ENCODE measurements around the gene OR8G1. TPM values are rescaled to one million over a fixed set of nuclear protein-coding genes. Genes with fewer than 3 reads are reported as not detected.

The OR8G1 gene
- total and polyA plus RNA-seq, 9 of the 15 experiments (the other 6 are each of a cell fraction or from before 2014, with no cell fraction given) = 0.03 to 1.4 (median 0.51) TPM; not detected in 1

GRCh38 chr11:124211321-124211720 lies 29.6 kb upstream of the OR8G1 start:
- Histone ChIP-seq H3K4me1 (replicated peaks in 1 of 2; ENCODE audit: control insufficient read depth in 2 of 2, insufficient read depth in 2 of 2, low read length in 2 of 2) (peaks cover 21 to 22% of the 10 kb centered on the region in 2 experiments), H3K4me2 (ENCODE audit: insufficient read depth, low read length) (no peak overlapping the region), H3K27me3 (ENCODE audit: control insufficient read depth in 2 of 2, insufficient read depth in 2 of 2, low read length in 2 of 2) (no peaks in the 10 kb centered on the region), H3K9ac (ENCODE audit: insufficient read depth in 1 of 2, low read depth in 2 of 2, low read length in 2 of 2) (no peak overlapping the region), H2AFZ (ENCODE audit: low read depth, low read length) (no peak overlapping the region), H3K36me3 (ENCODE audit: control insufficient read depth, insufficient read depth, low read length) (peaks cover 4% of the 10 kb centered on the region; the same call in 2 of the 3 replicates), H3K9me3 (replicated peaks; ENCODE audit: control insufficient read depth, insufficient read depth, low read depth, low read length) (no peaks in the 10 kb centered on the region), H3K79me2 (ENCODE audit: control insufficient read depth, insufficient read depth, low read length) (peaks cover 11% of the 10 kb centered on the region; the same call in 2 of the 3 replicates), H4K20me1 (replicated peaks; ENCODE audit: control insufficient read depth, insufficient read depth, low read length) (no peaks in the 10 kb centered on the region), H3K27ac (ENCODE audit: extremely low read depth, low read depth, low read length) (no peak overlapping the region), H3K9me1 (ENCODE audit: control insufficient read depth, insufficient read depth, low read length) (no peaks in the 10 kb centered on the region), H3K4me3 (no peak overlapping the region)
- ChIA-PET POLR2A (interaction anchor here (0.6 to 1.2 kb wide), 3 partner anchors 21 to 637 kb away, joined by 3 to 4 read pairs (median 3); no protein-coding TSS in a partner anchor), CTCF (ENCODE audit: low intra/inter-chr PET ratio) (no interaction called here)
- no peak for ATAC-seq
- in situ Hi-C loops (cut with MboI) = no loop called here
- intact Hi-C loops (cut with micrococcal nuclease) = no loop called here
- no peak for DNase-seq (ENCODE audit: extremely low read depth in 1 of 4, low spot score in 3 of 4)
- no TSS peak for BruUV-seq (replicated peaks)
- TF ChIP-seq ILF3 (IDR thresholded peaks at IDR 0.05; ENCODE audit: borderline replicate concordance) (no peak), RBM14 (IDR thresholded peaks at IDR 0.05; ENCODE audit: borderline replicate concordance, insufficient read depth, low read depth, low read length) (no peak), EWSR1 (IDR thresholded peaks at IDR 0.05; ENCODE audit: borderline replicate concordance, low read depth, partially characterized antibody) (no peak), PTRF (tag; IDR thresholded peaks at IDR 0.05) (no peak)
- TF ChIP-seq, protein P1, sequence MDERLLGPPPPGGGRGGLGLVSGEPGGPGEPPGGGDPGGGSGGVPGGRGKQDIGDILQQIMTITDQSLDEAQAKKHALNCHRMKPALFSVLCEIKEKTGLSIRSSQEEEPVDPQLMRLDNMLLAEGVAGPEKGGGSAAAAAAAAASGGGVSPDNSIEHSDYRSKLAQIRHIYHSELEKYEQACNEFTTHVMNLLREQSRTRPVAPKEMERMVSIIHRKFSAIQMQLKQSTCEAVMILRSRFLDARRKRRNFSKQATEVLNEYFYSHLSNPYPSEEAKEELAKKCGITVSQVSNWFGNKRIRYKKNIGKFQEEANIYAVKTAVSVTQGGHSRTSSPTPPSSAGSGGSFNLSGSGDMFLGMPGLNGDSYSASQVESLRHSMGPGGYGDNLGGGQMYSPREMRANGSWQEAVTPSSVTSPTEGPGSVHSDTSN (CRISPR knock-in tag; IDR thresholded peaks at IDR 0.05; ENCODE audit: low read depth) = no peak
- TF ChIP-seq, protein P1 (tag; conservative IDR thresholded peaks at IDR 0.05; ENCODE audit: low read depth) = no peak
- TF ChIP-seq, protein P2, sequence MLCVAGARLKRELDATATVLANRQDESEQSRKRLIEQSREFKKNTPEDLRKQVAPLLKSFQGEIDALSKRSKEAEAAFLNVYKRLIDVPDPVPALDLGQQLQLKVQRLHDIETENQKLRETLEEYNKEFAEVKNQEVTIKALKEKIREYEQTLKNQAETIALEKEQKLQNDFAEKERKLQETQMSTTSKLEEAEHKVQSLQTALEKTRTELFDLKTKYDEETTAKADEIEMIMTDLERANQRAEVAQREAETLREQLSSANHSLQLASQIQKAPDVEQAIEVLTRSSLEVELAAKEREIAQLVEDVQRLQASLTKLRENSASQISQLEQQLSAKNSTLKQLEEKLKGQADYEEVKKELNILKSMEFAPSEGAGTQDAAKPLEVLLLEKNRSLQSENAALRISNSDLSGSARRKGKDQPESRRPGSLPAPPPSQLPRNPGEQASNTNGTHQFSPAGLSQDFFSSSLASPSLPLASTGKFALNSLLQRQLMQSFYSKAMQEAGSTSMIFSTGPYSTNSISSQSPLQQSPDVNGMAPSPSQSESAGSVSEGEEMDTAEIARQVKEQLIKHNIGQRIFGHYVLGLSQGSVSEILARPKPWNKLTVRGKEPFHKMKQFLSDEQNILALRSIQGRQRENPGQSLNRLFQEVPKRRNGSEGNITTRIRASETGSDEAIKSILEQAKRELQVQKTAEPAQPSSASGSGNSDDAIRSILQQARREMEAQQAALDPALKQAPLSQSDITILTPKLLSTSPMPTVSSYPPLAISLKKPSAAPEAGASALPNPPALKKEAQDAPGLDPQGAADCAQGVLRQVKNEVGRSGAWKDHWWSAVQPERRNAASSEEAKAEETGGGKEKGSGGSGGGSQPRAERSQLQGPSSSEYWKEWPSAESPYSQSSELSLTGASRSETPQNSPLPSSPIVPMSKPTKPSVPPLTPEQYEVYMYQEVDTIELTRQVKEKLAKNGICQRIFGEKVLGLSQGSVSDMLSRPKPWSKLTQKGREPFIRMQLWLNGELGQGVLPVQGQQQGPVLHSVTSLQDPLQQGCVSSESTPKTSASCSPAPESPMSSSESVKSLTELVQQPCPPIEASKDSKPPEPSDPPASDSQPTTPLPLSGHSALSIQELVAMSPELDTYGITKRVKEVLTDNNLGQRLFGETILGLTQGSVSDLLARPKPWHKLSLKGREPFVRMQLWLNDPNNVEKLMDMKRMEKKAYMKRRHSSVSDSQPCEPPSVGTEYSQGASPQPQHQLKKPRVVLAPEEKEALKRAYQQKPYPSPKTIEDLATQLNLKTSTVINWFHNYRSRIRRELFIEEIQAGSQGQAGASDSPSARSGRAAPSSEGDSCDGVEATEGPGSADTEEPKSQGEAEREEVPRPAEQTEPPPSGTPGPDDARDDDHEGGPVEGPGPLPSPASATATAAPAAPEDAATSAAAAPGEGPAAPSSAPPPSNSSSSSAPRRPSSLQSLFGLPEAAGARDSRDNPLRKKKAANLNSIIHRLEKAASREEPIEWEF (CRISPR knock-in tag; IDR thresholded peaks at IDR 0.05) = no peak
- FAIRE-seq = no peak

Measured in K562 (cell line).